Measurements from ENCODE around the gene HDX. TPM values are rescaled to one million over a fixed set of nuclear protein-coding genes. Genes with fewer than 3 reads are reported as not detected.
"Not testable (repeated sequence)": the region's sequence is repeated elsewhere in the genome, so short reads cannot be mapped to it uniquely, and the experiment has no call there.

The HDX gene, protein sequence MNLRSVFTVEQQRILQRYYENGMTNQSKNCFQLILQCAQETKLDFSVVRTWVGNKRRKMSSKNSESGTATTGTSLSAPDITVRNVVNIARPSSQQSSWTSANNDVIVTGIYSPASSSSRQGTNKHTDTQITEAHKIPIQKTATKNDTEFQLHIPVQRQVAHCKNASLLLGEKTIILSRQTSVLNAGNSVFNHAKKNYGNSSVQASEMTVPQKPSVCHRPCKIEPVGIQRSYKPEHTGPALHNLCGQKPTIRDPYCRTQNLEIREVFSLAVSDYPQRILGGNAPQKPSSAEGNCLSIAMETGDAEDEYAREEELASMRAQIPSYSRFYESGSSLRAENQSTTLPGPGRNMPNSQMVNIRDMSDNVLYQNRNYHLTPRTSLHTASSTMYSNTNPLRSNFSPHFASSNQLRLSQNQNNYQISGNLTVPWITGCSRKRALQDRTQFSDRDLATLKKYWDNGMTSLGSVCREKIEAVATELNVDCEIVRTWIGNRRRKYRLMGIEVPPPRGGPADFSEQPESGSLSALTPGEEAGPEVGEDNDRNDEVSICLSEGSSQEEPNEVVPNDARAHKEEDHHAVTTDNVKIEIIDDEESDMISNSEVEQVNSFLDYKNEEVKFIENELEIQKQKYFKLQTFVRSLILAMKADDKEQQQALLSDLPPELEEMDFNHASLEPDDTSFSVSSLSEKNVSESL
- total RNA-seq (2014; rRNA removed; shearing (Covaris generic)), result 15.9 and 19.9 TPM in 2 replicates

DNA sequence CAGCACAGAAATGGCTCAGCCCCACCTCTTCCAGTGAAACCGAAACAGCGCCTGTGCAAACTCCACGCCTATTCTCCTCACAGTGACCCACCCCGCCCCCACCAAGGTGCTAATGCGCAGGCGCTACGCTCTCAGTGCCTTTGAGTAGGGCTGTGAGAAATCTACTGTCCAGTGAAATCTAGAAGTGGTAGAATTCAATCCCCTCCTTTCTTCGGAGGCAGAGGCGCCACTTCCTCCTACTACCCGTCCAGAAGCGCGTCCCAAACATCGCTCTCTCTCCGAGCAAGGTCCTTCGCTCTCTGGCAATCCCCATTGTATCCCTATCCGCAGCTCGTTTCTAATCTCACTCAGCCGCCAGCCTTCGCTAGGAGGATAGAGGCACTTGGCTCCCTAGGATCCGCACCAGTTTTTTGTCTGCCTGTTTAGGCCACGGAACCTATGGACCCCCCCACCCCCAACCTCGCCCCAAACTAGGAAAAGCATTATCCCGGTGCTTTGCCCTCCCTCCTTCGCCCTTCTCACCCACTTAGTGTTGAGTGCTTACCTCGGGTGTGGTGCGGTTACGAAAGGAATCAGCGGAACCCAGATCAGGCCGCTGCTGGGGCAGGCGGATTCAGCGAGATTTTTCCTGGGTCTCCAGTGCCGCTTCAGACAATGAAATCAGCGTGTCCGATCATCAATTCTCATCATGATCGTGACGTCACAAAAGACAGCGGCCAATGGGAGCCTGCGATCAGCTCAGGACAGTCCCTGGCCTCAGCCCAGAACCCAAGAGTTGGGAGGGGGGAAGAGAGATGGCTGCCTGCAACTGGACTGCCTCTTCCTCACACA is at the start of gene HDX:
TSS of gene HDX (minus strand) at position 656 of the 831 bp plus-strand sequence. CDS start 27,056 bp downstream, outside the sequence.
- peak; percentile 88 to 92 for DNase-seq
- H3K27ac ChIP-seq, result peak within 1 kb of the TSS; percentile 98
- H3K4me1 ChIP-seq, result no peaks in the 10 kb centered on the region
- no peaks in the 10 kb centered on the region for H3K27me3 ChIP-seq
- H3K9me3 ChIP-seq (replicated peaks), result no peaks in the 10 kb centered on the region
- peak within 1 kb of the TSS; percentile 87 for H3K4me3 ChIP-seq
- H3K36me3 ChIP-seq, result no peaks in the 10 kb centered on the region; the same call in 1 of the 2 replicates

DNA sequence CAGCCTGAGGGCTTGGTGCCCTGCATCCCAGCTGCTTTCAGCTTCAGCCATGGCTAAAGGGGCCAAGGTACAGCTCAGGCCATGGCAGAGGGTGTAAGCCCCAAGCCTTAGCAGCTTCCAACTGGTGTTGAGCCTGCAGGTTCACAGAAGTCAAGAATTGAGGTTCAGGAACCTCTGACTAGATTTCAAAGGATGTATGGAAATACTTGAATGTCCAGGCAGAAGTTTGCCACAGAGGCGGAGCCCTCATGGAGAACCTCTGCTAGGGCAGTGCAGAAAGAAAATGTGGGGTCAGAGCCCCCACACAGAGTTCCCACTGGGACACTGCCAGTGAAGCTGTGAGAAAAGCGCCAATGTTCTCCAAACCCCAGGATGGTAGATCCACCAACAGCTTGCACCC is 39.1 kb upstream of the HDX start:
- not testable (repeated sequence) for H3K4me1 ChIP-seq; H3K36me3 ChIP-seq; H3K27ac ChIP-seq; H3K4me3 ChIP-seq; H3K27me3 ChIP-seq; H3K9me3 ChIP-seq (replicated peaks)
- peak in 1 of 2 experiments; percentile 1 for DNase-seq

DNA sequence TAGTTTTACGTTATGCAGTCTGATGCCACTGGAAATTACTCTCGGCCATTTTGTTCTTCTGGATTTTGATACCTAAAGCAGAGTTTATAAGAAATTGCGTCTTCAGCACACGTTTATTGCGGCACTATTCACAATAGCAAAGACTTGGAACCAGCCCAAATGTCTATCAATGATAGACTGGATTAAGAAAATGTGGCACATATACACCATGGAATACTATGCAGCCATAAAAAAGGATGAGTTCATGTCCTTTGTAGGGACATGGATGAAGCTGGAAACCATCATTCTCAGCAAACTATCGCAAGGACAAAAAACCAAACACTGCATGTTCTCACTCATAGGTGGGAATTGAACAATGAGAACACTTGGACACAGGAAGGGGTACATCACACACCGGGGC is 35.4 kb upstream of the HDX start:
- H3K9me3 ChIP-seq (replicated peaks), result not testable (repeated sequence)

DNA sequence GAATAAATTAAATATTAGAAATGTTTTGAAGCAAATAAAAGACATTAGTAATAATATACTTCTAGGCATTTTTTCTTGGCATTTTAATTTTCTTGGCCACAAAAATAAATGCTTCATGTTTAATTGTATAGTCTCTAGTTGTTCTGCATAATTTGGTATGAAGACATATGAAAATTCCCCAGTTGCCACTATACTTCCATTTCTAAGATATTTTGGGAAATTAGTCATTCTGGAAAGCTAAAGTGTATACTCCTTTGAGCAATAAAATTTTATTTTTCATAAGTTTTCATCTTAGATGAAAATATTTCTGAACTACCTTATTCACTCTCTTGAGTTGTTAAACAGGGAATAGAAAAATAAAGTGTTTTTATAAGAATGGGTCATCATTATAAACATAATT is 13.8 kb downstream of the HDX start:
- Histone ChIP-seq H3K9me3 (replicated peaks) (no peaks in the 10 kb centered on the region), H3K36me3 (peaks cover 9% of the 10 kb centered on the region; the same call in 1 of the 2 replicates), H3K4me1 (no peaks in the 10 kb centered on the region), H3K4me3 (no peak overlapping the region), H3K27ac (no peak overlapping the region), H3K27me3 (no peaks in the 10 kb centered on the region)
- no peak for DNase-seq

More for the DNA sequence above, 35.4 kb upstream of the HDX start:
- not testable (repeated sequence) for H3K4me3 ChIP-seq, H3K4me1 ChIP-seq, H3K27me3 ChIP-seq, H3K36me3 ChIP-seq, H3K27ac ChIP-seq, DNase-seq

DNA sequence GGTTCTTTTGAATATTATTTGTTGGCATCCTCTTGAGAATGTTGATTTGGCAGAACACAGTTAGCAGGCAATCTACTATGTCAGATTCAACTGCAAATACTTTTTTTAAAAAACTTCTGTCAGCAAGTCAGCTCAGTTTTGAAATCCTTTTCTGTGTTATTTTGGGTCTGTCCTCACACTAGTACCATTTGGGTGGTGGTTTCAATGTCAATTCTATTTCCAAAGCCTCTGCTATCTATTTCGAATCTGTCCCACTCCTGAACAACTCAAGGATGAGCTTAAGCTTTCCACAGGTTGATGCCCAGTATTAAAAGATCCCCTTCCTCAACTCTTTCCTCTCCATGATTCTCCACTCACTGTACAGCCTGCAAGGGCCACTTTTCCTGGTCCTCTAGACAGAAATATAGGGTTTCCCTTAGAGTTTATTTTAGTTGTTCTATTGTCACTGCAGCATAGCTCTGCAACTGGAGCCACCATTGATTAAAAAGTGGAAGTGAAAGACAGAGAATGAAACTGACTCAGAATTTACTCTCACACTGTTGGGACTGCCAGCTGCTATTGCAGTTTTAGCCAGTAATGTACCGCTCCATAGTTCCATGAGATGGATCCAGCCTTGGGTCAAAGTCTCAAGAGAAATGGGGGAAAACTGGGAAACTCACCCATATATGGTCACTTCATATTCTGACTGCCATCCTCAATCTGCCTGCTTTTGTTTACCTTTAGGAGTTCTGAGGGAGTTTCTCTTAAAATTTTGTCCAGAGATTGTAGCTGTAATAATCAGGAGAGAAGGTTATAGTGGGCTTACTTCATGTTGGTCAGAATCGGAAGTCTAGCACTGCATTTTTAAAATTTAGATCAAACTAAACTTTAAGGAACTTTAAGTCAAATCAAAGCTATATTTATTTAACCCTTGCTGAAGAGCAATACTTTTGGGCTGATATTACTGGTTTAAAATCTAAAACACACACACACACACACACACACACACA is 14.6 kb downstream of the HDX start:
- no peak for DNase-seq
- Histone ChIP-seq H3K4me3 (no peak overlapping the region), H3K4me1 (no peaks in the 10 kb centered on the region), H3K9me3 (replicated peaks) (no peaks in the 10 kb centered on the region), H3K27ac (no peak overlapping the region), H3K27me3 (no peaks in the 10 kb centered on the region), H3K36me3 (peaks cover 9% of the 10 kb centered on the region; the same call in 1 of the 2 replicates)

DNA sequence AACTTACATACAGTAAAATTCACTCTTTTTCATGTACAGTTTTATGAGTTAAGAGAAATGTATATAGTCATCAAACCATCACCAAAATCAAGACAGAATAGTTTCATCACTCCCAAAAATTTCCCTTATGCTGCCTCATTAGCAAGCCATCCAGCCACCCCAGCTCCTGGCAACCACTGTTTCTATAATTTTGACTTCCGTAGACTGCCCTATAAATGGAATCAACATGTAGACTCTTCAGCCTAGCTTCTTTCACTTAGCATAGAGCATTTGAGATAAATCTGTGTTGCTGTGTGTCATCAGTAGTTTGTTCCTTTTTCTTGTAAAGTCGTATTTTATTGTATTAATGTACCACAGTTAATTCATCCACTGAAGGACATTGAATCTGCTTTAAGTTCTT is 23.2 kb downstream of the HDX start:
- Histone ChIP-seq H3K27me3 (no peaks in the 10 kb centered on the region), H3K4me1 (no peaks in the 10 kb centered on the region), H3K27ac (no peak overlapping the region), H3K36me3 (no peaks in the 10 kb centered on the region; the same call in 1 of the 2 replicates), H3K4me3 (no peak overlapping the region), H3K9me3 (replicated peaks) (no peaks in the 10 kb centered on the region)
- no peak for DNase-seq

DNA sequence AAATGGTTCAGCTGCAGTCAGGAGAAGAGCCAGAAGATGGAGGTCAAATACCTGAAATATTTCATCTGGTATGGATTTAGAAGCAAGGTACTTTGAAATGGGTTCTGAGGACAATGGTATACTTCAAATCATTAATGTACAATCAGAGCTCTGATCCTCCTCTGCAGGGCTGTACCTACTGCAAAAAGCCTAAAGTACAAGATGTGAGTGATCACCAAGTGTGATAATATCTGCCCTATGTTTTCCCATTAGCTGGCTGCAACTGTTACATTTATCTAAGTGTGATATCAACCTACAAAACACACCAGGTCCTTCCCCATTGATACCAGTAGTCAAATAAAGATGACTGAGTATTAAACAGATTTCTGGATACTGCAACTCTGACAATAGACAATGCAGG is 25.1 kb downstream of the HDX start:
- Histone ChIP-seq H3K4me1 (no peaks in the 10 kb centered on the region), H3K27ac (no peak overlapping the region), H3K4me3 (no peak overlapping the region), H3K9me3 (replicated peaks) (no peaks in the 10 kb centered on the region), H3K27me3 (no peaks in the 10 kb centered on the region), H3K36me3 (no peaks in the 10 kb centered on the region; the same call in 1 of the 2 replicates)
- no peak for DNase-seq

DNA sequence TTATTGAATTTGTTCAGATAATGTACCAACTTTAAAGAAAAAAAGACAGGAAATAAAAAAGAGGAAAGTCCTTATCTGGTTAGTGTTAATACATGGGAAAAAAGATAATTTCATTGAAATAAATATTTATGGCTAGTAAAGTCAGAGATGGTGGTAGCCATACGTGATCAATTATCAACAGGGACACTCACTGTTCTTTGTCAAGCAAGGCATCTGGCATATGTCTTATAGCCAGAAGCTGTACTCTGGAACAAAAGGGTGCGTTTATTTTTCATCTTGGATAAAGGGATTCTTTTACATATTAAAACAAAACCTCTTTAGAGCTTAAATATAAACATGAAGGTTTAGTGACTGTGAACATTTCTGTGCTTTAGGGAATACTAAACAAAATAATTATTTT is 26.7 kb downstream of the HDX start:
- Histone ChIP-seq H3K36me3 (no peaks in the 10 kb centered on the region), H3K27ac (no peak overlapping the region)

DNA sequence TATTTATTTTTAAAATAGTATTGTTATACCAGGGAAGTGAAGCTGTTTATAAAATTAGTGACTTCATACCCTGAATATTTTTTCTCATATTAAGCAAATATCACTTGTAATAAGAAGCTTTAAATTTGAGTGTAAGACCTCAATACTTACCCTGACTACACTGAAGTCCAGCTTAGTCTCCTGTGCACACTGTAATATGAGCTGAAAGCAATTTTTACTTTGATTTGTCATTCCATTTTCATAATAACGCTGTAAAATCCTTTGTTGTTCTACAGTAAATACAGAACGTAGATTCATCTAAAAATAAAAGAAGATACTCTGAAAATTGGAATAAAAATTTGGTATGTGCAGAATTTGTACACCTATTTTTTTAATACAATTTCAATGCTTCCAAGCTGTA is 27.2 kb downstream of the HDX start:
- Histone ChIP-seq H3K27ac (no peak overlapping the region), H3K36me3 (no peaks in the 10 kb centered on the region; the same call in 1 of the 2 replicates), H3K4me1 (peaks cover 1% of the 10 kb centered on the region; the same call in 1 of the 2 replicates), H3K27me3 (no peaks in the 10 kb centered on the region), H3K4me3 (no peak overlapping the region), H3K9me3 (replicated peaks) (no peaks in the 10 kb centered on the region)
- no peak for DNase-seq

More for the DNA sequence above, 26.7 kb downstream of the HDX start:
- no peak for DNase-seq
- Histone ChIP-seq H3K27me3 (no peaks in the 10 kb centered on the region), H3K9me3 (replicated peaks) (no peaks in the 10 kb centered on the region), H3K4me3 (no peak overlapping the region), H3K4me1 (no peaks in the 10 kb centered on the region)

DNA sequence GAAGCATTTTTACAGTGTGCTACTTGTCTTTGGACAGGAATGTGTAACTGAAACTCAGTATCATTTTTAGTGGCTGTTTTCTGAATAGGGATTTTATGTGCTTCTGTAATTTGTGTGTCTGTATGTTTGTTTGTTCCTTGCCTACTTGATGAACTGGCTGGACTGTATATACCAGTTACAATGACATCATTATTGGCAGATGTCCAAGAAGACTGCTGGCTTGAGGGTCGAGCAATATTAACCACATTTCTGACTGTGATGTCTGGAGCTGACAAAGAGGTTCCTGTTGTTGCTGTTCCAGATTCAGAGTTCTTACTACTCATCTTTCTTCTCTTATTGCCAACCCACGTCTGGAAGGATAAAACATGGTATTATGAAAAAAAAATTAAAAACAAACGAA is 33.0 kb downstream of the HDX start:
- Histone ChIP-seq H3K4me1 (peaks cover 9% of the 10 kb centered on the region), H3K36me3 (peaks cover 19% of the 10 kb centered on the region), H3K4me3 (no peak overlapping the region), H3K27me3 (no peaks in the 10 kb centered on the region), H3K9me3 (replicated peaks) (no peaks in the 10 kb centered on the region), H3K27ac (peak overlapping the region; percentile 65)
- DNase-seq, result peak; percentile 34 to 84

DNA sequence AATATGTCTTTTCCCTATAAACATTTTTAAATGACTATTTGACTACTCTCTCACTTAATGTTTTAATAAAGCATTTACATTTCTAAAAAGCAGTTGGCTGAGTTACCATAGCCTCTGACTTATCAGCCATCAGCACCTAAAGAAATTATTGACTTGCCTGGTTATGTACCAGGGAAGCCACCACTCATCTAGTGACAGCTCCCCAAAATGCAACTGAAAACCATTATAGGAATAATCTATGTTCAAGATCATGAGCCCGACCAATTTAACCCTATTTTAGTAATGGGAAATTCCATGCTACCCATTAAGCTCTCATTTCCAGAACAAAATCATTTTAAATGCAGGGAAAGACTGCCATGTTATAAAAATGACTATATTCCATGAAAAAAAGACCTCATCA is 34.4 kb downstream of the HDX start:
- Histone ChIP-seq H3K4me1 (peaks cover 9% of the 10 kb centered on the region), H3K9me3 (replicated peaks) (no peaks in the 10 kb centered on the region), H3K27ac (no peak overlapping the region), H3K4me3 (no peak overlapping the region), H3K36me3 (peaks cover 19% of the 10 kb centered on the region), H3K27me3 (no peaks in the 10 kb centered on the region)
- no peak for DNase-seq

DNA sequence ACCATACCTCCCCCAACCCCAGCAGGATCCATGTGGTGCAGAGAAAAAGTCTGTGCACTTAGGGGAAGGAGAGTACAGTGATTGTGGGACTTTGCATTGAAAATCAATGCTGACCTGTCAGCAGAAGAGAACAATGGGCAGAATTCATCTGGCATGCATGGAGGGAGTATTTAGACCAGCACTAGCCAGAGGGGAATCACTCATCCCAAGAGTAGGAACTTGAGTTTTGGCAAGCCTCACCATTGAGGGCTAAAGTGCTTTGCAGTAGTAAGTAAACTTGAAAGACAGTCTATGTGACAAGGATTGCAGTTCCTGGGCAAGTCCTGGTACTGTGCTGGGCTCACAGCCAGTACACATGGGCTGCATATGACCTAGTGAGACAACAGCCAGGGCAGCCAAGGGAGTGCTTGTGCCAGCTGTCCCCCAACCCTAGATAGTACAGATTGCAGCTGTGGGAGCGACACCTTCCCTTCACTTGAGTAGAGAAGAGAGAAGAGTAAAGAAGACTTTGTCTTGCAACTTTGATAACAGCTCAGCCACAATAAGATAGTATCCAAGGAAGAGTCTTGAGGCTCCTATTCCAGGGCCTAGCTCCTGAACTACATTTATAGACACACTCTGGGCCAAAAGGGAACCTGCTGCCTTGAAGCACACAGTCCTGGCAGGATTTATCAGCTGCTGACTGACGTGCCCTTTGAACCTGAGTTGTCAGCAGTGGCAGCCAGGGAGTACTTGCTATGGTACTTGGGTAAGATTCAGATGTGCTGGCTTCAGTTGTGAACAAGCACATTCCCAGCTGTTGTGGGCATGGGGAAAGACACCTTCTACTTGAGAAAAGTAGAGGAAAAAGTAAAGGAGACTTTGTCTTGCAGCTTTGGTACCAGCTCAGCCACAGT is 48.7 kb downstream of the HDX start:
- no peaks in the 10 kb centered on the region for H3K27me3 ChIP-seq
- no peak overlapping the region for H3K27ac ChIP-seq
- H3K9me3 ChIP-seq (replicated peaks), result no peaks in the 10 kb centered on the region
- no peaks in the 10 kb centered on the region for H3K4me1 ChIP-seq
- DNase-seq, result no peak
- no peaks in the 10 kb centered on the region; the same call in 1 of the 2 replicates for H3K36me3 ChIP-seq
- no peak overlapping the region for H3K4me3 ChIP-seq

DNA sequence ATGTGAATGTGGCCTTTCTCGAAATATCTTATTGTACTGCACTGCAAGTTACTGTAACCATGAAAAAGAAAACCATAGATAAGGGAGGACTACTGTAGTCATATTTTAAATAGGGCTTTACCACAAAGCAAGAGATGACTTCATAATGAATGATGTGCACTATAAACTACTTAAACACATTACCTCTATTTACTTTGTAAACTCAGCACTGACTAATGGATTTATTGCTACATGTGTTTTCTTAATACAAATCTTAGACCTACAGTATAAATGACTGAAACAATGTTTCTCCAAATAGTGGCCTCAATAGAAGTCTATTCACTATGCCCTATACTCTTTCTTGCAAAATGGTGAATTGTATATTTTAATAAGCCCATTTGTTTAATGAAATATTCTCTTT is 61.1 kb downstream of the HDX start:
- no peak for DNase-seq
- Histone ChIP-seq H3K27ac (no peak overlapping the region), H3K27me3 (no peaks in the 10 kb centered on the region), H3K9me3 (replicated peaks) (no peaks in the 10 kb centered on the region), H3K4me3 (no peak overlapping the region), H3K36me3 (peaks cover 11% of the 10 kb centered on the region; the same call in 1 of the 2 replicates), H3K4me1 (no peaks in the 10 kb centered on the region)

All from SJCRH30 (cell line).